ENCODE data around the gene PRDM16. TPM values are rescaled to one million over a fixed set of nuclear protein-coding genes. Genes with fewer than 3 reads are reported as not detected.

The PRDM16 gene
- total and polyA plus RNA-seq, 2 of the 8 experiments (the other 6 are each of a cell fraction or from before 2014, with no cell fraction given): 0.39 to 0.43 TPM

- no peak for TF ChIP-seq EGR1 (IDR thresholded peaks at IDR 0.05; ENCODE audit: borderline replicate concordance, low read depth, low read length)
- H4K5ac ChIP-seq (ENCODE audit: insufficient read length, low read depth, low read length): no peak overlapping the region
- no peak overlapping the region for H3K4ac ChIP-seq (replicated peaks; ENCODE audit: insufficient read length, low read depth, low read length)
- no peak overlapping the region for H4K8ac ChIP-seq (ENCODE audit: extremely low read depth, insufficient read depth, low read length)
- H2AFZ ChIP-seq (ENCODE audit: low read length): no peak overlapping the region
- no peak overlapping the region for H2BK120ac ChIP-seq (replicated peaks; ENCODE audit: low read depth, low read length)
- no peak for DNase-seq (ENCODE audit: low read depth in 1 of 2, low spot score in 2 of 2)
- H3K18ac ChIP-seq (ENCODE audit: extremely low read depth, low read length): no peak overlapping the region
- H3K79me1 ChIP-seq (ENCODE audit: low read depth, low read length): peaks cover 5% of the 10 kb centered on the region; the same call in 1 of the 2 replicates
- peak overlapping the region; percentile 68; the same call in 1 of the 2 replicates for H2BK12ac ChIP-seq (ENCODE audit: low read depth, low read length)
- peak overlapping the region; percentile 49; the same call in 1 of the 2 replicates for H2BK5ac ChIP-seq (ENCODE audit: low read depth, low read length)
- no peak overlapping the region for H3K56ac ChIP-seq (replicated peaks; ENCODE audit: insufficient read length, low read depth, low read length)
- H2AK5ac ChIP-seq (ENCODE audit: low read depth, low read length): no peak overlapping the region
- peaks cover 3% of the 10 kb centered on the region; the same call in 1 of the 2 replicates for H3K23me2 ChIP-seq (ENCODE audit: low read depth, low read length)
- H3K14ac ChIP-seq (ENCODE audit: insufficient read length): no peak overlapping the region
- H3K79me2 ChIP-seq (ENCODE audit: control insufficient read depth in 1 of 2, insufficient read depth in 2 of 2, low read length in 2 of 2): peaks cover 0 to 13% of the 10 kb centered on the region in 2 experiments; a peak in 1 of 4 replicates
- H4K20me1 ChIP-seq (replicated peaks in 1 of 2; ENCODE audit: control insufficient read depth in 1 of 2, insufficient read depth in 2 of 2, low read length in 2 of 2): peaks cover 3 to 15% of the 10 kb centered on the region in 2 experiments
- H3K4me1 ChIP-seq (replicated peaks in 1 of 4; ENCODE audit: control insufficient read depth in 3 of 4, insufficient read depth in 4 of 4, low read length in 3 of 4): peaks cover 0 to 19% (median 16%) of the 10 kb centered on the region in 4 experiments; a peak in 6 of 7 replicates
- no peaks in the 10 kb centered on the region for H3K9me3 ChIP-seq (ENCODE audit: insufficient read depth in 2 of 2, low read depth in 1 of 2, low read length in 1 of 2)
- H3K23ac ChIP-seq (ENCODE audit: insufficient read length): no peak overlapping the region
- CTCF ChIA-PET (ENCODE audit: partially characterized antibody): interaction anchor here (0.6 to 1.9 kb wide), 4 partner anchors 13 to 263 kb away, joined by 3 to 6 read pairs (median 3); no protein-coding TSS in a partner anchor
- no peak overlapping the region for H3K9ac ChIP-seq (replicated peaks in 1 of 4; ENCODE audit: extremely low read depth in 1 of 4, low read depth in 3 of 4, low read length in 3 of 4)
- WGBS, 2 experiments (ENCODE audit: extremely low coverage in 1 of 2, insufficient coverage in 1 of 2, insufficient read length in 1 of 2, insufficient replicate concordance in 2 of 2, low coverage in 1 of 2, low lambda C conversion rate in 2 of 2, missing lambda C conversion rate in 1 of 2): 86% methylated on average over 18 of the region's 18 CpGs; no CpG with 5 or more reads in 1 of the 2 experiments
- no peak overlapping the region for H3K27ac ChIP-seq (ENCODE audit: low read depth, low read length)
- H2BK20ac ChIP-seq (ENCODE audit: low read length): no peak overlapping the region
- H3K36me3 ChIP-seq (ENCODE audit: control insufficient read depth in 2 of 4, insufficient read depth in 4 of 4, low read length in 3 of 4): no peaks in the 10 kb centered on the region
- H4K91ac ChIP-seq (replicated peaks; ENCODE audit: insufficient read length, low read length): no peak overlapping the region
- H3K4me3 ChIP-seq (ENCODE audit: extremely low read depth in 1 of 4, insufficient read depth in 2 of 4, low read depth in 3 of 4, low read length in 4 of 4): no peak overlapping the region
- H3K27me3 ChIP-seq (replicated peaks in 1 of 4; ENCODE audit: control insufficient read depth in 3 of 4, extremely low read depth in 1 of 4, insufficient read depth in 3 of 4, low read length in 3 of 4): no peaks in the 10 kb centered on the region
- FAIRE-seq: no peak
- H3K4me2 ChIP-seq (ENCODE audit: insufficient read depth in 1 of 2, low read depth in 2 of 2, low read length in 2 of 2): no peak overlapping the region
- H2BK15ac ChIP-seq (ENCODE audit: low read length): no peak overlapping the region
- POLR2A ChIA-PET (ENCODE audit: partially characterized antibody): interaction anchor here (0.9 to 1.9 kb wide), 4 partner anchors 11 to 24 kb away, joined by 3 to 4 read pairs (median 4); no protein-coding TSS in a partner anchor
Observed at GRCh38 chr1:3457910-3458883, 389.2 kb downstream of the PRDM16 start.

All from H1 (cell line).